DOHH2 (cell line): ENCODE measurements around the gene SLC44A5.

Source experiments
- H3F3A ChIP-seq: fragments of 200-600 bp; sonication (generic), shearing (Covaris generic); 2 replicates; pipeline ENCODE4 v1.6.0; 2016; ENCODE audit warnings: antibody characterized with exemption, mild to moderate bottlenecking; ENCODE audit not compliant: control insufficient read depth, insufficient read depth
- H3K27ac ChIP-seq: fragments of 200-600 bp; sonication (generic); 2 replicates; pipeline ENCODE4 v1.5.1; 2014; ENCODE audit warnings: low read depth, mild to moderate bottlenecking, low read length, moderate library complexity
- H3K27me3 ChIP-seq: fragments of 200-600 bp; sonication (generic); 2 replicates; pipeline ENCODE4 v1.6.1; 2014; ENCODE audit warnings: mild to moderate bottlenecking, low read length, mixed read lengths; ENCODE audit not compliant: control insufficient read depth
- H3K36me3 ChIP-seq: fragments of 200-600 bp; sonication (generic); 2 replicates; pipeline ENCODE4 v1.6.1; 2014; ENCODE audit warnings: mild to moderate bottlenecking, low read length, moderate library complexity, mixed read lengths; ENCODE audit not compliant: control insufficient read depth
- H3K4me1 ChIP-seq: fragments of 200-600 bp; sonication (generic); 2 replicates; pipeline ENCODE4 v1.6.1; 2014; ENCODE audit warnings: mild to moderate bottlenecking, low read length, mixed read lengths; ENCODE audit not compliant: control insufficient read depth
- H3K4me2 ChIP-seq: fragments of 200-600 bp; sonication (generic); 2 replicates; pipeline ENCODE4 v1.6.0; 2014; ENCODE audit warnings: mild to moderate bottlenecking, low read length, moderate library complexity
- H3K4me3 ChIP-seq: fragments of 200-600 bp; sonication (generic); 2 replicates; pipeline ENCODE4 v1.5.1; 2014; ENCODE audit warnings: mild to moderate bottlenecking, low read length, mixed read lengths
- H3K79me2 ChIP-seq: fragments of 200-600 bp; sonication (generic); 2 replicates; pipeline ENCODE4 v1.6.1; 2014; ENCODE audit warnings: mild to moderate bottlenecking, low read length, mixed read lengths; ENCODE audit not compliant: control insufficient read depth
- H3K9me2 ChIP-seq: fragments of 200-600 bp; sonication (generic); replicated peaks from 2 replicates; pipeline ENCODE4 v1.6.1; 2014; ENCODE audit warnings: mild to moderate bottlenecking, low read length, mixed read lengths; ENCODE audit not compliant: control insufficient read depth
- H3K9me3 ChIP-seq: fragments of 200-600 bp; sonication (generic); 2 replicates; pipeline ENCODE4 v1.6.1; 2014; ENCODE audit warnings: antibody characterized with exemption, low read length, mixed read lengths; ENCODE audit not compliant: control insufficient read depth, insufficient read depth
- H4K20me1 ChIP-seq: fragments of 200-600 bp; sonication (generic); 2 replicates; pipeline ENCODE4 v1.6.0; 2014; ENCODE audit warnings: low read depth, mild to moderate bottlenecking, antibody characterized with exemption, low read length, moderate library complexity; ENCODE audit not compliant: control insufficient read depth, insufficient read depth
- EZH2phosphoT487 ChIP-seq: fragments of 200-600 bp; sonication (generic); IDR thresholded peaks from 2 replicates; pipeline ENCODE4 v1.6.1; 2017; ENCODE audit warnings: borderline replicate concordance, mild to moderate bottlenecking, antibody characterized with exemption, low read length, moderate library complexity, mixed read lengths
- TF ChIP-seq, protein P1 (sequence below): fragments of 200-600 bp; sonication (generic); IDR thresholded peaks from one replicate; pipeline ENCODE4 v1.5.1; 2014; ENCODE audit warnings: antibody characterized with exemption, mild to moderate bottlenecking, low read depth, low read length; ENCODE audit not compliant: poor library complexity, severe bottlenecking

Gene SLC44A5

DNA sequence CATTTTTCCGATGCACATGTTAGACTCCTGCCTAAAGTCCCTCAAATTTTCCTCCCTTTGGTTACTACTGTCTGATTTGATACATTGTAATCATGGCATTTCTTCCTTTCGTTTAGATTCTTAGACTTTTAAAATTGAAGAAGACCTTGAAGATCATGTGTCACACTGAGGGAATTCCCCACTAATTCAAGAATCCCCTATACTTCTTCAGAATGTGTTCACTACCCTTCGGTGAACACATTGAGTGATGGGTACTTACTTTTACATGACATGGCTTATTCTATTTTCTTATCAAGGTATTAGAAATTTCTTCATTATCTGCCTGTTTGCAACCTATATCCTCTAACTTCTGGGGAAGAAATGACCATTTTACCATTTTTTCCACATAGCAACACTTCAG lies 390.8 kb downstream of the SLC44A5 start:
- TF ChIP-seq, protein P1, sequence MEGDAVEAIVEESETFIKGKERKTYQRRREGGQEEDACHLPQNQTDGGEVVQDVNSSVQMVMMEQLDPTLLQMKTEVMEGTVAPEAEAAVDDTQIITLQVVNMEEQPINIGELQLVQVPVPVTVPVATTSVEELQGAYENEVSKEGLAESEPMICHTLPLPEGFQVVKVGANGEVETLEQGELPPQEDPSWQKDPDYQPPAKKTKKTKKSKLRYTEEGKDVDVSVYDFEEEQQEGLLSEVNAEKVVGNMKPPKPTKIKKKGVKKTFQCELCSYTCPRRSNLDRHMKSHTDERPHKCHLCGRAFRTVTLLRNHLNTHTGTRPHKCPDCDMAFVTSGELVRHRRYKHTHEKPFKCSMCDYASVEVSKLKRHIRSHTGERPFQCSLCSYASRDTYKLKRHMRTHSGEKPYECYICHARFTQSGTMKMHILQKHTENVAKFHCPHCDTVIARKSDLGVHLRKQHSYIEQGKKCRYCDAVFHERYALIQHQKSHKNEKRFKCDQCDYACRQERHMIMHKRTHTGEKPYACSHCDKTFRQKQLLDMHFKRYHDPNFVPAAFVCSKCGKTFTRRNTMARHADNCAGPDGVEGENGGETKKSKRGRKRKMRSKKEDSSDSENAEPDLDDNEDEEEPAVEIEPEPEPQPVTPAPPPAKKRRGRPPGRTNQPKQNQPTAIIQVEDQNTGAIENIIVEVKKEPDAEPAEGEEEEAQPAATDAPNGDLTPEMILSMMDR = no peak
- no peak for TF ChIP-seq EZH2phosphoT487

DNA sequence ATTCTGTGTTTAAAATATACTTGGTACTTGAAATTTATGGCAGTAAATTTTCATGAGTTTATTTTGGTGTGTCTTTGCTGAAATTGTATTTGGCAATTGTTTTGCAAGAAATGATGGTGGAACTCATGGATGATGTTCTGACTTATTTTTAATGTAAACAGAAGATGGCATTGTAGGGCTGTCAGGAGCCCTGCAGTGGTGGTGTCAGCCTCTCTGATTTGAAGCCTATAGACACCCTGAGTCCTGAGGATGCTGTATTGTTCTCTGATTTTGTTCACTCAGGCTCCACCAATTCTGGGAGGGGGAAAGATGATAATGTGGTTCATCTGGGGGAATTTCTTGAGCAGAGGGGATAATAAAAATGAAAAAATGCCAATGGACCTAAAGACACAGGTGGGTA lies 396.9 kb downstream of the SLC44A5 start:
- Histone ChIP-seq H3K4me1 (no peaks in the 10 kb centered on the region), H4K20me1 (no peaks in the 10 kb centered on the region), H3K9me2 (no peaks in the 10 kb centered on the region), H3K4me2 (no peak overlapping the region), H3K79me2 (no peaks in the 10 kb centered on the region), H3K36me3 (no peaks in the 10 kb centered on the region), H3F3A (no peaks in the 10 kb centered on the region), H3K4me3 (no peak overlapping the region), H3K9me3 (no peaks in the 10 kb centered on the region), H3K27ac (no peak overlapping the region), H3K27me3 (no peaks in the 10 kb centered on the region)
- TF ChIP-seq, protein P1 = no peak
- no peak for TF ChIP-seq EZH2phosphoT487

More for the DNA sequence above, 390.8 kb downstream of the SLC44A5 start:
- H3K27me3 ChIP-seq = no peaks in the 10 kb centered on the region
- H3K4me2 ChIP-seq = no peak overlapping the region
- no peaks in the 10 kb centered on the region for H3K79me2 ChIP-seq
- no peak overlapping the region for H3K27ac ChIP-seq
- no peaks in the 10 kb centered on the region for H3K4me1 ChIP-seq
- no peaks in the 10 kb centered on the region for H3K36me3 ChIP-seq
- H4K20me1 ChIP-seq = no peaks in the 10 kb centered on the region
- H3K9me2 ChIP-seq = no peaks in the 10 kb centered on the region
- no peaks in the 10 kb centered on the region for H3F3A ChIP-seq
- no peak overlapping the region for H3K4me3 ChIP-seq
- H3K9me3 ChIP-seq = no peaks in the 10 kb centered on the region

DNA sequence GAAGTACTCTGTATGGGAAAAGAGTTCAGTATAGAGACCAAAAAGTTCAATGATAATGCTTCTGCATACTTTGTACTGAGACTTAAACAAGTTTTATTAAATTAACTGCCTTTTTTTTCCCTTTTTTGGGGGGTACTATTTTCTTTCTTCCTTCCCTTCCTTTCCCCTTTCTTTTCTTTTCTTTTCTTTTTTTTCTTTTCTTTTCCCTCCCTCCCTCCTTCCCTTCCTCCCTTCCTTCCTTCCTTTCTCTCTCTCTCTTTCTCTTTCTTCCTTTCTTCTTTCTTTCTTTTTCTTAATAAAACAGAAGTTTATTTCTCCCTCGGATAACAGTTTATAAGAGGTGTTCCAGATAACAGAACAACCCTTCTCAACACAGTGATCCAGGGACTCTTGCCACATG lies 399.3 kb downstream of the SLC44A5 start:
- Histone ChIP-seq H4K20me1 (no peaks in the 10 kb centered on the region), H3K4me2 (no peak overlapping the region), H3K4me3 (no peak overlapping the region), H3F3A (no peaks in the 10 kb centered on the region), H3K9me2 (no peaks in the 10 kb centered on the region), H3K36me3 (no peaks in the 10 kb centered on the region), H3K27ac (no peak overlapping the region), H3K4me1 (no peaks in the 10 kb centered on the region), H3K27me3 (no peaks in the 10 kb centered on the region), H3K79me2 (no peaks in the 10 kb centered on the region), H3K9me3 (no peaks in the 10 kb centered on the region)
- TF ChIP-seq, protein P1 = no peak
- no peak for TF ChIP-seq EZH2phosphoT487

DNA sequence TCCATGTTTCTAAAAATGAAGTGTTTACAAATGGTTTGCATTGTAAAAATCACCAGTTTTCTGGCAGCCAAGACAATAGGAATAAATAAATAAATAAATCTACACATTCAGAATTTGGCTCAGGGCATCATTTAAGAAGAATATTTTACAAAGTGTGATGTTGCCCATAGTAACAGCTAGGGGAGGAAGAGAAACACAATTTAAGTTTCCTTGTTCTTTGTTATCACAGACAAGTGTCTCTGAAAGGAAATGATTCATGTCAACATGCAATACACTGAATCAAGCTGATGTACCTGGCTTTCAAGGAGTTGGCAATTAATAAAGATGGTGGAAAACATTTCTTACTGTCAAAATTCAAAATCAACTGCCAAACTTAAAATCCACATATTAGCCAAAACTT lies 402.1 kb downstream of the SLC44A5 start:
- no peaks in the 10 kb centered on the region for H4K20me1 ChIP-seq
- H3K27ac ChIP-seq = no peak overlapping the region
- H3K4me3 ChIP-seq = no peak overlapping the region
- H3K4me1 ChIP-seq = no peaks in the 10 kb centered on the region
- no peak overlapping the region for H3K4me2 ChIP-seq
- H3K79me2 ChIP-seq = no peaks in the 10 kb centered on the region
- H3F3A ChIP-seq = no peaks in the 10 kb centered on the region
- H3K9me2 ChIP-seq = no peaks in the 10 kb centered on the region
- H3K9me3 ChIP-seq = no peaks in the 10 kb centered on the region
- H3K27me3 ChIP-seq = no peaks in the 10 kb centered on the region; the same call in 1 of the 2 replicates
- no peaks in the 10 kb centered on the region for H3K36me3 ChIP-seq
- no peak for TF ChIP-seq EZH2phosphoT487
- TF ChIP-seq, protein P1 = no peak
